Fibroblast of lung (primary cell): Measurements from ENCODE around the gene ACER1. TPM values are rescaled to one million over a fixed set of nuclear protein-coding genes. Genes with fewer than 3 reads are reported as not detected.
A peak's percentile ranks its signal among the peaks of the same experiment; 100 is the strongest.

Experiments used
- DNase-seq, 2 donors: peaks; one replicate each; pipeline versions ENCODE4 v3.0.0 to v3.0.0-alpha.2; 2010; ENCODE audit warnings: low read depth in 2 of 2
- H2AFZ ChIP-seq: 2 replicates; pipeline ENCODE4 v1.5.1; 2012; ENCODE audit warnings: low read length, control low read depth, inconsistent platforms
- H3K27ac ChIP-seq: 2 replicates; pipeline ENCODE4 v1.5.1; 2011; ENCODE audit warnings: low read length, control low read depth; ENCODE audit not compliant: insufficient read depth
- H3K27me3 ChIP-seq: 2 replicates; pipeline ENCODE4 v1.5.1; 2011; ENCODE audit warnings: mild to moderate bottlenecking, low read length; ENCODE audit not compliant: control insufficient read depth, insufficient read depth
- H3K36me3 ChIP-seq: 2 replicates; pipeline ENCODE4 v1.5.1; 2011; ENCODE audit warnings: low read length; ENCODE audit not compliant: control insufficient read depth, insufficient read depth
- H3K4me1 ChIP-seq: 2 replicates; pipeline ENCODE4 v1.5.1; 2011; ENCODE audit warnings: low read length; ENCODE audit not compliant: control insufficient read depth, insufficient read depth; ENCODE audit errors: extremely low read depth
- H3K4me2 ChIP-seq: 2 replicates; pipeline ENCODE4 v1.5.1; 2011; ENCODE audit warnings: low read length, control low read depth; ENCODE audit not compliant: insufficient read depth; ENCODE audit errors: extremely low read depth
- H3K4me3 ChIP-seq, 4 experiments: fragments of 200-600 bp in 1 of 4; sonication (generic) in 1 of 4; replicated peaks in 1 of 4; 2 replicates each; pipeline ENCODE4 v1.5.1; 2011 to 2016; ENCODE audit warnings: low read length in 4 of 4, low read depth in 3 of 4, mild to moderate bottlenecking in 3 of 4, control low read depth in 2 of 4, inconsistent platforms in 1 of 4, mixed read lengths in 1 of 4; ENCODE audit not compliant: insufficient read depth in 1 of 4; ENCODE audit errors: control extremely low read depth in 1 of 4
- H3K79me2 ChIP-seq: 2 replicates; pipeline ENCODE4 v1.5.1; 2012; ENCODE audit warnings: mild to moderate bottlenecking, low read length, inconsistent platforms; ENCODE audit not compliant: control insufficient read depth, insufficient read depth
- H3K9ac ChIP-seq: 2 replicates; pipeline ENCODE4 v1.5.1; 2011; ENCODE audit warnings: mild to moderate bottlenecking, low read length, control low read depth; ENCODE audit not compliant: insufficient read depth
- H3K9me3 ChIP-seq: 2 replicates; pipeline ENCODE4 v1.5.1; 2012; ENCODE audit warnings: low read depth, low read length; ENCODE audit not compliant: control insufficient read depth, insufficient read depth
- H4K20me1 ChIP-seq: 2 replicates; pipeline ENCODE4 v1.5.1; 2011; ENCODE audit warnings: low read length; ENCODE audit not compliant: control insufficient read depth, insufficient read depth; ENCODE audit errors: extremely low read depth
- CTCF ChIP-seq, 2 donors: IDR thresholded peaks in 1 of 2; conservative IDR thresholded peaks in 1 of 2; 1 replicate in 1 of 2; 2 replicates in 1 of 2; pipeline ENCODE4 v1.5.1; 2011 to 2012; ENCODE audit warnings: low read length in 2 of 2, control low read depth in 1 of 2, inconsistent platforms in 1 of 2, low read depth in 1 of 2, mild to moderate bottlenecking in 1 of 2
- EZH2 ChIP-seq: IDR thresholded peaks from 2 replicates; pipeline ENCODE4 v1.5.1; 2012; ENCODE audit warnings: low read length, control low read depth, mild to moderate bottlenecking; ENCODE audit errors: missing control alignments
- polyA plus RNA-seq, 2 donors: library from polyadenylated mRNA; depleted of rRNA in 1 of 2; stranded (reverse) in 1 of 2; unstranded in 1 of 2; fragments of >200 nt; gene quantifications; 2 replicates each; pipeline ENCODE4 v1.2.1, GENCODE V29; 2011 to 2012; ENCODE audit warnings: missing spikeins in 1 of 2
- total RNA-seq: library from RNA; depleted of rRNA; stranded (reverse); fragments of >200 nt; gene quantifications from 2 replicates; pipeline ENCODE4 v1.2.1, GENCODE V29; 2014

Gene ACER1
- total and polyA plus RNA-seq, 2 donors (not counting 1 experiment from before 2014, with no cell fraction given), result not detected

DNA sequence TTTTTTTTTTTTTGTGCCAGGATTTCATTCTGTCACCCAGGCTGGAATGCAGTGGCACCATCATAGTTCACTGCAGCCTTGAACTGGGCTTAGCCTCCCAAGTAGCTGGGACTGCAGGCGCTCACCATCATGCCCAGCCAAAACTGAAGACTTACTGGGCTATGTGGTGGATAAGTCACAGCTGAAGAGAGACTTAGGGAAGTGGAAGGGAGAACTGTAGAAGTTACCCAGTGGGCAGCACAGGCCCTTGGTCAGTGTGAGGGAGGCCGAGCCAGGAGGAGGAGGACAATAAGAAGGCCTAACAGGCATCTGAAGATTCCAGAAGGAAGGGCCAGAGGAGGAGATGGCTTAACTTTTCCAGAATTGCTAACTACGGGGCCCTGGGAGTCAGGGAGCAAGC, 46.3 kb upstream of the ACER1 start:
- Histone ChIP-seq H3K9me3 (no peaks in the 10 kb centered on the region), H3K27ac (no peak overlapping the region), H3K4me3 (no peak overlapping the region), H3K36me3 (peaks cover 24% of the 10 kb centered on the region), H3K4me2 (no peak overlapping the region), H4K20me1 (no peaks in the 10 kb centered on the region), H3K79me2 (no peaks in the 10 kb centered on the region), H3K27me3 (no peaks in the 10 kb centered on the region), H2AFZ (no peak overlapping the region), H3K9ac (no peak overlapping the region), H3K4me1 (no peaks in the 10 kb centered on the region)
- TF ChIP-seq CTCF (conservative IDR thresholded peaks at IDR 0.05 in 1 of 2, IDR thresholded peaks at IDR 0.05 in 1 of 2; ENCODE audit: low read depth in 1 of 2, low read length in 2 of 2) (no peak), EZH2 (no peak)
- DNase-seq, result no peak

DNA sequence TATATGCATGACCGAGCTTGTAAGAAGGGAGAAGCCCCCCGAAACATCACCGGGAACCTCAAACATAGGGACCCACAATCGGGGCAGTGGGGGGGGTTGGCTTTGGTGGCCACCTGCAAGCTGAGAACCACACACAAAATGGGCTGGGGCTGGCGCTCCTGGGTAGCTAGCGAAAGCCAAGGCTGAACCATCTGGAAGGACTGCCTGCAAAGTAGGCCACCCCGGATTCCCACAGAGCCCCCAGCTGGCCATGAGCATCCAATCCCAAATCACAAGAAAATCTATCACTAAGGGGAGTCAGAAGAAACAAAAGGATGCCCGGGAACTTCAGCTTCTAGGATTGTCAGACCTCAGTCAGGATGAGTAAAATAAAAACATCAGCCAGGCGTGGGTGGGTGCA, 45.1 kb upstream of the ACER1 start:
- H3K36me3 ChIP-seq, result peaks cover 20% of the 10 kb centered on the region

DNA sequence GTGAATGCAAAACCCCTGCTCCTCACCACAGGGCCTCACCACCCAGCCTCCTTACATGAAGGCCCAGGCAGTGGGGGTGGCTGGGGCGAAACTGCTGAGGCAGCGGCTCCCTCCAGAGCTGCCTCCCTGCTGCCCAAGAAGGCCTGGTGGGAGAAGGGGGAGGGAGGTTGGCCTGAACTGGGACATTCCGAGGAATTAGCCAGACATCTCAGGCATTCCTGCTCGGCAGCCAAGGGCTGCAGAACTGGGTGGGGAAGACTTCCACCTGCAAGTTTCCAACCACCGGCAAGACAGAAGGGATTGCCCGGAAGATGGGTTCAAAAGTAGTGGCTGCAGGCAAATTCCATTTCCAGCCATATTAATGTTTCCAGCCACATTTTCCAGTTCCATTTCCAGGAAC, 44.6 kb upstream of the ACER1 start:
- no peak overlapping the region for H3K27ac ChIP-seq
- H3K36me3 ChIP-seq, result peaks cover 16% of the 10 kb centered on the region
- H3K9ac ChIP-seq, result no peak overlapping the region
- no peaks in the 10 kb centered on the region for H3K27me3 ChIP-seq
- no peak for TF ChIP-seq CTCF (conservative IDR thresholded peaks at IDR 0.05 in 1 of 2, IDR thresholded peaks at IDR 0.05 in 1 of 2; ENCODE audit: low read depth in 1 of 2, low read length in 2 of 2)
- no peak for TF ChIP-seq EZH2
- H2AFZ ChIP-seq, result no peak overlapping the region
- peaks cover 3% of the 10 kb centered on the region for H3K4me1 ChIP-seq
- no peaks in the 10 kb centered on the region for H4K20me1 ChIP-seq
- no peaks in the 10 kb centered on the region for H3K79me2 ChIP-seq
- DNase-seq, result peak in 1 of 2 donors; percentile 80
- no peak overlapping the region for H3K4me3 ChIP-seq
- no peak overlapping the region for H3K4me2 ChIP-seq
- no peaks in the 10 kb centered on the region for H3K9me3 ChIP-seq

More for the DNA sequence above, 45.1 kb upstream of the ACER1 start:
- Histone ChIP-seq H3K27ac (no peak overlapping the region), H3K79me2 (no peaks in the 10 kb centered on the region), H4K20me1 (no peaks in the 10 kb centered on the region), H3K27me3 (no peaks in the 10 kb centered on the region), H3K9ac (no peak overlapping the region), H2AFZ (no peak overlapping the region), H3K4me2 (no peak overlapping the region), H3K4me1 (peaks cover 3% of the 10 kb centered on the region), H3K9me3 (no peaks in the 10 kb centered on the region), H3K4me3 (no peak overlapping the region)
- no peak for TF ChIP-seq EZH2
- no peak for TF ChIP-seq CTCF (conservative IDR thresholded peaks at IDR 0.05 in 1 of 2, IDR thresholded peaks at IDR 0.05 in 1 of 2; ENCODE audit: low read depth in 1 of 2, low read length in 2 of 2)
- no peak for DNase-seq
